GM18498 (cell line): ENCODE data around the gene HBA1.
"Not testable (repeated sequence)": the region's sequence is repeated elsewhere in the genome, so short reads cannot be mapped to it uniquely, and the experiment has no call there.

Source experiments
- ATAC-seq: cut with Tn5 transposase; IDR thresholded peaks from one replicate; pipeline ENCODE4 v1.9.1; 2021; ENCODE audit warnings: mild to moderate bottlenecking, moderate library complexity; ENCODE audit not compliant: unreplicated experiment

The HBA1 gene

GRCh38 chr16:159136-159849 is 17.2 kb upstream of the HBA1 start:
- no peak for ATAC-seq

- ATAC-seq: not testable (repeated sequence)
Measured at GRCh38 chr16:160242-160641, 16.2 kb upstream of the HBA1 start.

GRCh38 chr16:160691-161190 is 15.7 kb upstream of the HBA1 start:
- no peak for ATAC-seq

GRCh38 chr16:162271-162991 is 14.0 kb upstream of the HBA1 start:
- ATAC-seq: no peak

GRCh38 chr16:163139-163538 is 13.3 kb upstream of the HBA1 start:
- ATAC-seq: not testable (repeated sequence)

GRCh38 chr16:163696-164095 is 12.8 kb upstream of the HBA1 start:
- not testable (repeated sequence) for ATAC-seq

- not testable (repeated sequence) for ATAC-seq
Measured at GRCh38 chr16:164134-164823, 12.2 kb upstream of the HBA1 start.

GRCh38 chr16:164827-165538 is 11.5 kb upstream of the HBA1 start:
- ATAC-seq: no peak

GRCh38 chr16:165539-166374 is 10.7 kb upstream of the HBA1 start, which contains the start of gene HBM:
Gene HBM, plus strand, starts transcription at chr16:165978. Its CDS starts 20 bp downstream, at chr16:165998.
- ATAC-seq: no peak

GRCh38 chr16:166375-167121 is 9.9 kb upstream of the HBA1 start:
- no peak for ATAC-seq

GRCh38 chr16:167122-167690 is 9.3 kb upstream of the HBA1 start:
- ATAC-seq: no peak

GRCh38 chr16:168424-168823 is 8.1 kb upstream of the HBA1 start:
- no peak for ATAC-seq

- no peak for ATAC-seq
Measured at GRCh38 chr16:169014-169413, 7.5 kb upstream of the HBA1 start.

GRCh38 chr16:170088-170507 is 6.4 kb upstream of the HBA1 start:
- ATAC-seq: not testable (repeated sequence)

- ATAC-seq: no peak
Measured at GRCh38 chr16:170788-171187, 5.7 kb upstream of the HBA1 start.

- not testable (repeated sequence) for ATAC-seq
Measured at GRCh38 chr16:172374-172941, 4.0 kb upstream of the HBA1 start, which contains the start of gene HBA2. Gene HBA2, plus strand, starts transcription at chr16:172876. Its CDS starts 37 bp downstream, at chr16:172913.

GRCh38 chr16:173211-173854 is 3.1 kb upstream of the HBA1 start:
- ATAC-seq: not testable (repeated sequence)
